SK-N-MC (cell line): ENCODE results near the gene ABTB2.

Experiments used
- EZH2 ChIP-seq: fragments of 200-600 bp; sonication (generic); IDR thresholded peaks from one replicate; pipeline ENCODE4 v1.6.1; 2017; ENCODE audit warnings: antibody characterized with exemption
- FOXP2 ChIP-seq: optimal IDR thresholded peaks from 2 replicates; pipeline ENCODE3; 2011; ENCODE audit warnings: mild to moderate bottlenecking, moderate library complexity; ENCODE audit not compliant: insufficient read depth; ENCODE audit errors: extremely low read length, control extremely low read depth
- POLR2AphosphoS5 ChIP-seq: IDR thresholded peaks from 2 replicates; pipeline ENCODE4 v1.6.1; 2012; ENCODE audit warnings: mild to moderate bottlenecking, low read depth, low read length, borderline replicate concordance

DNA sequence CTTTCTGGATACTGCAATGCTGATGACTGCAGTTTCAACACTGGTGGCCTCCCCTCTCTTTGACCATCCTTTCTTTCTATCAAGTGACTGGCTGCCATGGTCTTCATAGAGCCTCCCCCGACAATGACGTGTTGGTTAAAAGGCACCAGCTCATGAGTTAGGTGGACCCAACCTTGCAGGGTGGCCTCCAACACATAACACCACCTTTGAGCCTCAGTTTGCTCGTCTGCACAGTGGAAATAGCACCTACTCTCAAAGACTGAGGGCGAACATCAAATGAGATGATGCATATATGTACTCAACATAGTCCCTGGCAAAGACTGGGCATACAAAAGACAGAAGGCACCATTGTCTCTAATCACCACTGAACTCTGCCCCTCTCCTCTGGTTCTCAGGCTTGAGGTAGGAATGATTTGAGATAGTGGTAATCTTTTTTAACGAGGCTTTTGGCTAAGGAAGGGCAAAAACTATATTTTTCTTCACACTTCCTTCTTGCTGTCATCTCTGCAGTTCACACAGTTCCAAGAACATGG, 133.3 kb downstream of the ABTB2 start:
- TF ChIP-seq POLR2AphosphoS5, result no peak
- no peak for TF ChIP-seq EZH2
- no peak for TF ChIP-seq FOXP2
